Activated CD8-positive, alpha-beta memory T cell treated with anti-CD3 and anti-CD28 coated beads, Interleukin-2, amount 50 U/mL, for 24 hours (primary cell): ENCODE results near the gene CBLN3.
A peak's percentile ranks its signal among the peaks of the same experiment; 100 is the strongest.

Experiments used
- DNase-seq: peaks from one replicate; pipeline ENCODE4 v3.0.0-alpha.2; 2020; ENCODE audit errors: extremely low read depth

Gene CBLN3

DNA sequence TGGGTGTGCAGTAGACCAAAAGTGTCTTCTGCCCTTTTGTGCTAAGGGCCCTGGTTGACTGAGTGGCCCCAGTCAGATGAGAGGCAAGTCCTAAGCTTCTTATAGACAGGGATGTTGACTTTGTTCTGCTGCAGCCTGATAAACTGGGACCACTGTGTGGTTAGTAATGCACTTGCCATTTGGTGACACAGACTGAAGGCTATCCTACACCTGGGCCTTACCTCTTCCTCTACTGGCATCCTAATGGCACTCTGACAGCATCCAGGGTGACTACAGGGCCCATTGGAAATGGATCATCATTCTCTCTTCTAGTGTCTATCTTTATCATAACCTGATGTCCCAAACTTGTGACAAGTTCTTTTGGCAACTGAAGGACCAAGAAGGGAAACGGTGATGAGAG, 9.8 kb upstream of the CBLN3 start:
- DNase-seq: no peak

DNA sequence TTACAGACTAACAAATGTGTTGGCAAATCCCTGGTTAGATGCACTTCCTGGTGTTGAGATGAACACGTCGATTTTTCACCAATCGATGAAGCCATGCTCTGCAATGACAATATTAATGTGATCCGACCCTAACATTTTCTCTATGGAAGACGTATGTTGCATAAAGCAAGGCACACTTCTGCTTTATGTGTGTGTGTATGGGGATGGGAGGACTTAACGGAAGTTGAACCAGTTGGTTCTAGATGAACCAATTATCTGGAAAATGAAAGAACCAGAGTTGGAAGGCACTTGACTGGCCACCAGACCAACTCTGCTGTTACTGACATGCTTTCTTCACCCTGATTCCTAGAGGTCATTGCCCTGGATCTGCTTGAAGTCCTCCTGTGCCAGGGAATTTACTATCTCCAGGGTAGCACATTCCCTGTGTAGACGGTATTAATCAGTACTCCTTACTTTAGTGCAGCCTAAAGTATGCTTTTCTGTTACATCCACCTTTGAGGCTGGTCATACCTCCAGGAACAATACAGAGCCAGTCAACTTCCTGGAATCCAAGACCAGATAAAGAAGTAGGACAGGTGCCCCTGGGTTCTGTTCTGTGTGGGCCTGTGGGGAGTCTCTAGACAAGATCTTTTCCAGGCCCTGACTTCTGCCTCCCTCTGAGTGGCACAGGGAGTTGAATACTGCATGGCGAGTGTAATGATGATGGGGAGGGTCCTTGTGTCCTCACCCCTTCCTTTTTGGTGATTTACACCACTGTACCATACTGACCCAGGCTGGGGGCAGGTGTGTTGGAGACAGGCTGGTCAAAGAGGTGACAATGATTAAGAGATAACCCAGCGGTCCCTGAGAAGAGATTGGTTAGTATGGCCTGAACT, 9.0 kb upstream of the CBLN3 start:
- DNase-seq: no peak

DNA sequence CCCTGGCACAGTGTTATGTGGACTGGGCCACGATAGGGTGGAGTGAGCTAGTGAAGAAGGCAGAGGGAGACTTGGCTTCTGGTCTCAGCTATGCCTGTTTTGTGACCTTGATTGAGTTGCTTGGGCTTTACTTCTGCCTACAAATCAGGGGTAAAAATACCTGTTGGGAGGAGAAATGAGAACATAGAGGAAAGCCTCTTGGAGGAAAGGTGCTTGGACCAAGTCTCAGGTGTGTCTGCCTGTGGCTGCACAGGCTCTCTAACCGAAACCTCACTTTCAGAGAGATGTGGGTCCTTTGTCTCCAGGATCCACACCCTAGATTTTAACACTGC, 8.2 kb upstream of the CBLN3 start:
- DNase-seq: no peak

DNA sequence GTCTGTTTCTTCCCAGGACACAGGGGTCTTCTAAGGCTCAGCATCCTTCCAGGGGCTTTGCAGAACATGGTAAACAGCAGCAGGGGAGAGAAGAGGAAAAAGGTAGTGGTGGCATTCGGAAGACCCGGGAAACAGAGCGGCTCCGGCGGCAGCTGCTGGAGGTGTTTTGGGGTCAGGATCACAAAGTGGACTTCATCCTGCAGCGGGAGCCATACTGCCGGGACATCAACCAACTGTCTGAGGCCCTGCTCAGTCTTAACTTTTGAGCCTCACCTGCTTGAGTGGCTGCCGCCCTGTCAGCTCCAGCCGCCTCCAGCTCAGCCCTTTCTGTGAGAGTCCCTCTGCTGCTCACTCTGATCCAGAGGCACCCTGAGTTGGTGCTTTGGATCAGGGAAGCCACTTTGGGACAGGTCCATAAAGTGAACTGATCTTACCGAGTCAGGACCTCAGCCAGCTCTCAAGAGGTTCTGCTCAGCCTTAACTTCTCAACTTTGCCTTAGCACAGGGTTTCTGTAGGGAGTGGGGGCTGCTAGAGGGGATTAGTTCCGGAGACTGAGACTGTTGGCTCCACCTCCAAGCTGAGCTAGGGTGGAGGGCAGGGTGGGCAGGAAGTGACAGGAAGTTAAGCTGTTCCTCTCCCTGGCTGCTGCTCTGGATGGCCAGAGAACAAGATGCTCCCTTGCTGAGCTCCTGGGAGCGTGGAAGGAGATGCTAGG, 7.7 kb upstream of the CBLN3 start:
- DNase-seq: no peak

DNA sequence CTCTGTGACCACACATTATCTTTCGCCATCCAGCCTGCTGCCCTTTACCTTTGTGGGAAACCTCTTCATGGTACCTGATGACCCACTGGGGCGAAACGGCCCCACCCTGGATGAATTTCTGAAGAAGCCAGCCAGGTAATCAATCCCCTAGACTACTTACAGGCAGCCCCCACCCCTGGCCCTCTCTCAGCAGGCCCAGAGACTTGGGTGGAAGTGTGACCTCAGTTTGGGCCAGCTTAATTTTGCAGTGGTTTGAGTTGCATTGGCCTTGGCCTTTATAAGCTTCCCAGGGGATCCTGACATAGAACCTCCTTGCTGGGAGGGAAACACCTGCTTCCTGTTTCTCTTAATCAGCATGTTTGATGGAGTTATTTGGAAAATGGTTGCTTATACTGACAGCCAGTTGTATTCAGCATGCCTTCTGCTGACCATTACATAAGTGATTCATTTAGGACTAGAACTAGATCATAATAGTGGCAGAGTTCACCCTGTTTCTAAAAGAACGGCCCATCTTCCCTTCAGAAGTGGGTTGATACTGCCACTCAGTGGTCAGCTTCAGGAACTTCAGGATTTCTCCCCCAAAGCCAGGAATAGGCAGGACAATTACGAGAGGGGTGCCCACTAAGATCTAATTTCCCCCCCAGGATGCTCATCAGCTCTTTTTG, 7.0 kb upstream of the CBLN3 start:
- no peak for DNase-seq

DNA sequence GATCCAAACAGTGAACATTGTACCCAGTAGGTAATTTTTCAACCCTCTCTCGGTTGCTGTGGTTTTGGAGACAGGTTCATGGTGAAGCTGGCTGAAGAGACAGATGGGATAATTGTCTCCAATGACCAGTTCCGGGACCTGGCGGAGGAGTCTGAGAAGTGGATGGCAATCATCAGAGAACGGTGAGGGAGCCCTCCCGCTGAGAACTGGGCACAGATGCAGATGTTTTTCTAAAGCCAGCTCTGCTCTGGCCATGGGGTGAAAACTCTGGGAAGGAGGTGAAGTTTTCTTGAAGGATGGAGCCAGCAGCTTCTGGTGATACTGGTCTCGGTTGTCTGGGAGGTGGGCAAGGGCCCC, 6.5 kb upstream of the CBLN3 start:
- no peak for DNase-seq

DNA sequence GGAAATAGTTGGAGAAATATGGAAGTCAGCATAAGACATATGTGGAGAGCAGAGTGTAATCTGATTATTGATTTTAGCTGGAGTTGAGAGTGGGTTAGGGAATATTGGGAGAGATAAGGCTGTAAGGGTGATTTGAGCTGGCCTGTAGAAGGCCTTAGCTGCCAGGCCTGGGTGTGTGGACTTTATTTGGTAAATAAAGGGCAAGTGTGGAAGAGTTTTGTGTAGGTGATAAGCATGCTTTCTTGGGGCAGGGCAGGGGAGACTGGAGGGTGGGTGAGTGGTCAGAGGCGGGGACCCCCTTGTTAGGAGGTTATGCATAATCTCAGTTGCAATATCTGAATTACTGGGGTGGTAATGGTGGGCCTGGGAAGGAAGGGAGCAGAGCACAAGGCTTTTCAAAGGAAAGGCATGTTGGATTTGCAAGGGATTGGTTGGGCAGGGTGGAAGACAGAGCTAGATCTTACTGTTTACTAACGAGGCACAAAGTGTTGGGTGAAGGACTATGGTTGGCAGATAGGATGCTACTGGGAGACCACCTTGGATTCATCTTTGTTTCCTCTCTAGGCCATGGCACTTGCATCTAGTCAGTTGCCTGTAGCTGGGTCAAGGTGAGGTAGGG, 5.8 kb upstream of the CBLN3 start:
- no peak for DNase-seq

DNA sequence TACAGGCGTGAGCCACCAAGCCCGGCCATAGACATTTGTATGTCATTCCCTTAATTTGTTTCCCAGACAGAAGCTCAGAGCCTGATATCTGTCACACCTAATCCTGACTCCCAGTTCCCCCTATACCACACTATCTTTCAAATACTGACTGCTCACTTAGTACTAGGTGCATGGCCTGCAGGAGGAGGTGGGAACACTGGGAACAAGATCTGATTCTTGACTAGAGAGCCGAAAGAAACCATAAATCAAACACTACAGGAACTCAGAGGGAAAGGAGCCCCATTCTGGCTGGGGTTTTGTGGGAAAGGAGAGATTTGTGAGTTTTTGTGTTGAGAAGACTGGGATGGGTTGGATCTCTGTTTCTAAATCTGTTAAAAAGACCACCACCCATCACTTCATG, 5.2 kb upstream of the CBLN3 start:
- no peak for DNase-seq

DNA sequence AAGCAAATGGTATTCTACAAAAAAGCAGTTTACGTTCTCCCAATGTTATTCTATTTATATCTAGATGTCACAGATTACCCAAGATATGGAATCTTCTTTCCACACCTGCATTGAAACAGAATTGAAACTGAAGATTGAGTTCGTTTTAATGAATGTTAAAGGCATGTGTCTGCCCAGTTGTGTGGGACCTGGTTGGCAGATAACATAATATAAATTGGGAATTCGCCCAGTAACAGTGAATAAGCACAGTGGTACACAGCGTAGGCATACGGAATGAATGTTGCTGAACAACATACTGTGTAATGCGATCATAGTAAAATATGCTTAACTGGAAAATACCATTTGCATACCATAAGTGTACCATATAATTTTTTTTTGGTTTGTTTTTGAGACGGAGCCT, 4.6 kb upstream of the CBLN3 start:
- DNase-seq: no peak

DNA sequence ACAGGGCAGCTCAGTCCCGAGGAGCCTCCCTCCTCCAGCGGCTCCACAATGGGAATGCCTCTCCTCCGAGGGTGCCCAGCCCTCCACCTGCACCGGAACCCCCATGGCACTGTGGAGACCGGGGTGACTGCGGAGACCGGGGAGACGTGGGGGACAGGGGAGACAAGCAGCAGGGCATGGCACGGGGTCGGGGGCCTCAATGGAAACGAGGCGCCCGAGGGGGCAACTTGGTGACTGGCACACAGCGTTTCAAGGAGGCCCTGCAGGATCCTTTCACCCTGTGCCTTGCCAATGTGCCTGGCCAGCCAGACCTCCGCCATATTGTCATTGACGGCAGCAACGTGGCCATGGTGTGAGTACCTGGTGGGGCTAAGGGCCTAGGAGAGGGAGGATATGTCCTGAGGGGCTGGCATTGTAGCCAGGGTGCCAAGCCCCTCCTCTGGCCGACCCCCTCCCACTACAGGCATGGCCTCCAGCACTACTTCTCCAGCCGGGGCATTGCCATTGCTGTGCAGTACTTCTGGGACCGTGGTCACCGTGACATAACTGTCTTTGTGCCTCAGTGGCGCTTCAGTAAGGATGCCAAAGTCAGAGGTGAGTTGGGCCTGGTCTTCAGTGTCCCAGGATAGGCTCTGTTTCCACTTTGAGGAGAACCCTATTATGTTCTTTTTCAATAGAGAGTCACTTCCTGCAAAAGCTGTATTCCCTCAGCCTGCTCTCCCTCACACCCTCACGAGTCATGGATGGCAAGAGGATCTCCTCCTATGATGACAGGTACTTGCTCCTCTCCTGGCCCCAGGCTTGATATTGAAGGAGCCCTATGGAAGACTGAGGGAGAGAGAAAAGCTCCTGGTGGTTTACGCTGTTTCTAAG, 3.0 kb upstream of the CBLN3 start:
- no peak for DNase-seq

DNA sequence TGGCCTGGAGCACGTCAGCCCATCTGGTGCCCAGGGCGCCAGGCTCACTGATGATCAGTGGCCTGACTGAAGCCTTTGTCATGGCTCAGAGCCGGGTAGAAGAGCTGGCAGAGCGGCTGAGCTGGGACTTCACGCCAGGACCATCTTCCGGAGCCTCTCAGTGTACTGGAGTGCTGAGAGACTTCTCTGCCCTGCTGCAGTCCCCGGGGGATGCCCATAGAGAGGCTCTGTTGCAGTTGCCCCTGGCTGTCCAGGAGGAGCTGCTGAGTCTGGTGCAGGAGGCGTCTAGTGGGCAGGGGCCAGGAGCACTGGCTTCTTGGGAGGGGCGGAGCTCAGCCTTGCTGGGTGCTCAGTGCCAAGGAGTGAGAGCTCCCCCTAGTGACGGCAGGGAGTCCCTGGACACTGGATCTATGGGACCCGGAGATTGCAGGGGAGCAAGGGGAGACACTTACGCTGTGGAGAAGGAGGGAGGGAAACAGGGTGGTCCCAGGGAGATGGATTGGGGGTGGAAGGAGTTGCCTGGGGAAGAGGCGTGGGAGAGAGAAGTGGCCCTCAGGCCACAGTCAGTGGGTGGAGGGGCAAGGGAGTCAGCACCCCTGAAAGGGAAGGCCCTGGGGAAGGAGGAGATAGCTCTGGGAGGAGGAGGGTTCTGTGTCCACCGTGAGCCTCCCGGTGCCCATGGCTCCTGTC, 2.2 kb upstream of the CBLN3 start:
- peak; percentile 75 for DNase-seq

DNA sequence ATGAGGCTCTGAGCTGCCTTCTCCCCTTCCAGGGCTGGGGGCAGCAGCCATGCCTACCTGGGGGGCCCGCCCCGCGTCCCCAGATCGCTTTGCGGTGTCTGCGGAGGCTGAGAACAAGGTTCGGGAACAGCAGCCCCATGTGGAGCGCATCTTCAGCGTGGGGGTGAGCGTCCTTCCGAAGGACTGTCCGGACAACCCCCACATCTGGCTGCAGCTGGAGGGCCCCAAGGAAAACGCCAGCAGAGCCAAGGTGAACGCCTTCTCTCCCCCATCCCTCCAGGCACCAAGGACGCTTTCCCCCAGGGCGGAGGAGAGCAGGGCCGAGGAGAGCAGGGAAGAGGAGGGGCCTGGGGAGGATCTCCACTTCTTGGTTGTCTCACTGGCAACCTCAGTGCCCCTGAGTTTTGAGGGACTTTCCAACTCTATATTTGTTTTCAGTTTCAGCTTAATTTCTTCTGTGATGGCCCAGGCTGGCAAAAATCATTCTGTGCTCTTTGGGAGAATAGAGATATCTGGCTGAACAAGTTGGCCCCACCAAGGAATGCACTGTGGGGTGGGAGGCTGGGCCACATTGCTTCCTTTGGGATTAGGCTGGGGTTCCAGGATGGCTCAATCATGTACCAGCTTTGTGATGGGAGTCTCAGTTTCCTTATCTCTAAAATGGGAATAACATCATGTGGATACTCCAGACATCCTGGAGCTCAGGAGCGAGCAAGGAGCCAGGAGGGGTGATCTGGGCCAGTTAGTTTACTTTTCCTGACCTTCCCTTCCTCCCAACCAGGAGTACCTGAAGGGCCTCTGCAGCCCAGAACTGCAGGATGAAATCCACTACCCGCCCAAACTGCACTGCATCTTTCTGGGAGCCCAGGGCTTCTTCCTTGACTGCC, 1.5 kb upstream of the CBLN3 start:
- DNase-seq: no peak

DNA sequence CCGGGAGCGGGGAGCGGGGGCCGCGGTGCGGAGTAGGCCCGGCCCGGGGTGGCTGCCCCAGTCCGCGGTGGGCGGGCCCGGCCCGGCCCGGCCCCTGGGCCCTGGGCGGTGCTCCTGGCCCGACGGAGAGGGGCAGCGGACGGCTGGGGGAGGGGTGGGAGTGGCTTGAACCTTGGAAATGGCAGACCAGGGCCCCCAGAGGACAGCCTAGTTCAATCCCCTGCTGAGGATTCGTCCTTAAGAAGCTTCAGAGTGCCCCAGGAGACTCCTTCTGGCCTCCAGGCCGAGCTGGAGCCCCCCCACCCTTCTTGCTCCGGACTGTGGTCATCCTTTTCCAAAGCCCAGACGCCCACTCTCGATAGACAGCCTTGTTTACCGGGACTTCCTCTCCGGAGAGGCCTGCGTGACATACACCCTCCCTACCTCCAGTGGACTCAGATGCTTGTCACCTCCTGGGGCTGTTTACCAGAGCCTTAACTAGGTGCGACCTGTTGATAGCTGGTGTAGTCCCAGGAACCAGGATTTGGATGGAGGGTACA, 744 bp upstream of the CBLN3 start:
- DNase-seq: no peak

DNA sequence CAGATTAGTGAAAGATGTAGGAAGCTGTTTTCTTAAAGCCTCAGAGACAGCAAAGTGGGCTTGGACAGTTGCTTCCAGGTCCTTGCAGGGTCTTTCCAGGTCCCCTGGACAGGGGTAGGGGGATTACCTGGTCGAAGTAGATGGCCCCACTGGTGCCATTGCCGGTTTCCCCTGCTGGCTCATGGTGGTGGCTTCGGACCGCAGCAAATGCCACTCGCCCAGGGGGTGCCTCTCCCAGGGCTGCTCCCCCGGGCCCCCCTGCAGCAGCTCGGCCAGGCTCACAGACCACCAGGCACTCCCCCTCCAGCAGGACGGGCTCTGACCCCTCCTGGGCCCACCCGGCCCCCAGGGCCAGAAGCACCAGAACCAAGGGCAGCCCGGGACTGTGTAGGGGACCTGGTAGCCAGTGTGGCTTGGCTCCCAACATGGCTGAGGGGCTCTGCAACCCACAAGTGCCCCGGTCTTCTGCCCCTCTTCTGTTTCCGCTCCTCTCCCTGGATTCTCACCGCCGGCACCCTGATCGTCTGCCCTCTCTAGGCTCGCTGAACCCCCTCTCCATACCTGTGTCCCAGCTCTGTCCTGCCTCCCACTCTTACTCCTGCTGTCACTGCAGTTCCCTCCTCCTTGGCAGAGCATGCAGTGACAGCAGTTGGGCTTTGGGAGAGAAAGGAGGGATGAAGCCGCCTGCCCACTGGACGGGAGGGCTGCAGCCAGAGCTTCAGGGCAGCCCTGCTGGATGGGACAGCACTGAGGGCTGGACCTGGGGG, 657 bp downstream of the CBLN3 start:
- no peak for DNase-seq

DNA sequence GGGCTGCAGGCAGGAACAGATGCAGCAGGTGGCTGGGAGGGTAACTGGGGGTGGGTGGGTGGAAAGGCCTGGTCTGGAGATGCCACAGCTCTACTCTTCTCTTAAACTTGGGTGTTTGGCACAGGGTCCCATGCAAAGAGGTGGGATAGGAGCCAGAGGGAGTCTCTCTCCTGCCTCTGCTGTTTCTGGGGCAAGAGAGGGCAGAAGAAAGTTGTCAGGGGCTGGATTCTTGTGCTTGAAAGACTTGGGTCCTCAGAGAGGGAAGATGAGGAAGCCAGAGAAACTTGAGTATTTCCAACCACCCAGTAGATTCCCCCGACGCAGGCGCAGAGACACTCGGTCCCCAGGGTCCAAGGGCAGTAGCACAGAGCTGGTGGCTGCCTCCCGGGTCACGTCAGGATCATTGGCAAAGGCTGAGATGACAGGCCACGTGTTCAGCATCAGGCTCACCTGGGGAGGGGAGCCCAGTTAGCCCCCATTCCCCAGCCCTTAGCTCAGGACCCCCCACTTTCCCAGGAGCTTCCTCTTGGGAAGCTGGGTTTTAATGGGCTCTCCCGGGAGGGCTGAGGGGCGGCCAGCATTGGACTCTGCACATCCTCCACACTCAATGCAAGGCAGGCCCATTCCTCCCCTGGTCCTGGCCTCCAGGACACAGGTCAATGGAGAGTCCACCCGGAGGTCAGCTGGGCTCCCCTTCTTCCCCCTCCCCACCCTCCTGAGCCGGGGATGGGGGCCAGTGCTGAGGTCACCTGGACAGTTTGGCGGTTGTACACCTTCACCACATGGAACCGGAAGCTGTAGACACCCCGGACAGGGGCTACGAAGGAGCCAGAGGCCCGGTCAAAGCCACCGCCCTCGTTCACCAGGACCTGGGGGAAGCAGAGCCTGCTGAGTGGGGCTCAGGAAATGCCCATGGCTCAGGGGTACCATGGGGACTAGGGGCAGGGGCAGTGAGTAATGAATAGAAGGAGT, 1.6 kb downstream of the CBLN3 start:
- DNase-seq: no peak

DNA sequence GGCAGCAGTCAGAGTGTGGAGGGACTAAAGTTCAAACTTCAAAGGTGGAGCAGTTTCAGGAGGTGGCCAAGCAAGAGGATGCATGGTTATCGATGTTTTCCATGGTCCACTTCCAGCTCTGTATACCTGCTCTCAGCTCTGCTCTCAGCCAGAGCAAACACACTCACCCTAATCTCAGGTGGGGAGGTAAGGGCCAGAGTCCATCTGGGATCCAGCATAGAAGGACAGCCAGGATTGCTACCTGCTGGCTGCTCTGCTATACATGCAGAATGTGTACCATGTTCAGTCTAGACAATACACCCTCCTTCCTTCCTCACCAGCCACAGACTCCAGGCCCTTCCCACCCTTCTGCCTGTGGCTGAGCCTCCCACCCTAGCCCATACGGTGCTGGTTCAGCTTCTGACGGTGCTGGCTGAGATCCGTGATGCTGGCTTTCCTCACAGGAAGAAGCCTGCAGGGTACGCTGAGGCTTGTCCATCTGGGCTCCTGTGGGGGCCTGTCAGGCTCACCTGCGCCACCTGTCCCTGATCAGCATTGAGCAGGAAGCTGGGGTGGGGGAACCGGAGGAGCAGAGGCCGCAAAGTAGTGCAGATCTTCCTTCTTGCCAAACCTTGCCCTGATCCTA, 2.4 kb downstream of the CBLN3 start:
- DNase-seq: no peak
